Activated naive CD8-positive, alpha-beta T cell treated with anti-CD3 and anti-CD28 coated beads, Interleukin-2, amount 50 U/mL, for 16 hours (primary cell): ENCODE data around the gene MRI1.
"Not testable (repeated sequence)": the region's sequence is repeated elsewhere in the genome, so short reads cannot be mapped to it uniquely, and the experiment has no call there.

Experiments
- DNase-seq: peaks from one replicate; pipeline ENCODE4 v3.0.0-alpha.2; 2020; ENCODE audit warnings: low read depth, low spot score

Gene MRI1

GRCh38 chr19:13758795-13759194 is 5.5 kb upstream of the MRI1 start:
- DNase-seq: no peak

- DNase-seq: no peak
Measured at GRCh38 chr19:13761423-13761822, 2.9 kb upstream of the MRI1 start.

- DNase-seq: no peak
Measured at GRCh38 chr19:13762635-13763235, 1.6 kb upstream of the MRI1 start.

GRCh38 chr19:13763265-13763664 is 1.1 kb upstream of the MRI1 start:
- no peak for DNase-seq

GRCh38 chr19:13764821-13765394 is 586 bp downstream of the MRI1 start:
- DNase-seq: no peak

- DNase-seq: no peak
Measured at GRCh38 chr19:13765395-13766094, 1.2 kb downstream of the MRI1 start.

- no peak for DNase-seq
Measured at GRCh38 chr19:13766095-13766481, 1.8 kb downstream of the MRI1 start.

- no peak for DNase-seq
Measured at GRCh38 chr19:13768510-13768909, 4.2 kb downstream of the MRI1 start.

- no peak for DNase-seq
Measured at GRCh38 chr19:13770013-13770635, 5.8 kb downstream of the MRI1 start.

GRCh38 chr19:13774217-13775191 is 10.2 kb downstream of the MRI1 start, which contains the start of gene C19orf53:
Gene C19orf53, plus strand, starts transcription at chr19:13774456. Its CDS starts 22 bp downstream, at chr19:13774478.
- DNase-seq: peak; percentile 80

GRCh38 chr19:13778398-13778797 is 14.1 kb downstream of the MRI1 start:
- DNase-seq: no peak

GRCh38 chr19:13778847-13779246 is 14.5 kb downstream of the MRI1 start:
- no peak for DNase-seq

- DNase-seq: not testable (repeated sequence)
Measured at GRCh38 chr19:13779794-13780193, 15.5 kb downstream of the MRI1 start.

- no peak for DNase-seq
Measured at GRCh38 chr19:13781547-13781946, 17.2 kb downstream of the MRI1 start.

GRCh38 chr19:13782537-13782936 is 18.2 kb downstream of the MRI1 start:
- no peak for DNase-seq

GRCh38 chr19:13783565-13784500 is 19.5 kb downstream of the MRI1 start:
- no peak for DNase-seq

- peak; percentile 56 for DNase-seq
Measured at GRCh38 chr19:13784731-13785452, 20.6 kb downstream of the MRI1 start.

GRCh38 chr19:13788991-13789390 is 24.7 kb downstream of the MRI1 start:
- no peak for DNase-seq

GRCh38 chr19:13790354-13790753 is 26.0 kb downstream of the MRI1 start:
- DNase-seq: no peak

GRCh38 chr19:13793317-13793716 is 29.0 kb downstream of the MRI1 start:
- not testable (repeated sequence) for DNase-seq
